Neuronal stem cell (in vitro differentiated cells): ENCODE data around the gene SOX12.

Source experiments
- DNase-seq: peaks from one replicate; pipeline ENCODE4 v3.0.0-alpha.2; 2013; ENCODE audit warnings: low spot score
- H2AFZ ChIP-seq: one replicate; pipeline ENCODE4 v1.6.1; 2013; ENCODE audit warnings: mild to moderate bottlenecking, low read length, inconsistent platforms
- H2AK5ac ChIP-seq: 2 replicates; pipeline ENCODE4 v1.6.1; 2013; ENCODE audit warnings: low read depth, mild to moderate bottlenecking, inconsistent platforms, low read length, moderate library complexity, mixed read lengths
- H2BK120ac ChIP-seq: 2 replicates; pipeline ENCODE4 v1.6.1; 2013; ENCODE audit warnings: low read depth, mild to moderate bottlenecking, inconsistent platforms, low read length, moderate library complexity, mixed read lengths
- H2BK12ac ChIP-seq: one replicate; pipeline ENCODE4 v1.6.1; 2013; ENCODE audit warnings: low read length, inconsistent platforms
- H2BK15ac ChIP-seq: 2 replicates; pipeline ENCODE4 v1.6.1; 2013; ENCODE audit warnings: mild to moderate bottlenecking, low read length, inconsistent platforms, mixed read lengths
- H2BK5ac ChIP-seq: one replicate; pipeline ENCODE4 v1.6.1; 2013; ENCODE audit warnings: inconsistent platforms, mild to moderate bottlenecking, low read length, moderate library complexity
- H3K14ac ChIP-seq: one replicate; pipeline ENCODE4 v1.6.1; 2013; ENCODE audit warnings: low read length, inconsistent platforms
- H3K18ac ChIP-seq: 2 replicates; pipeline ENCODE4 v1.6.1; 2013; ENCODE audit warnings: low read length, inconsistent platforms
- H3K23ac ChIP-seq: 2 replicates; pipeline ENCODE4 v1.6.1; 2013; ENCODE audit warnings: low read depth, mild to moderate bottlenecking, mixed read lengths, low read length, inconsistent platforms; ENCODE audit not compliant: poor library complexity
- H3K27ac ChIP-seq: replicated peaks from 3 replicates; pipeline ENCODE4 v1.5.1; 2013; ENCODE audit warnings: low read length, inconsistent platforms
- H3K27me3 ChIP-seq, 3 experiments: 2 replicates each; pipeline ENCODE4 v1.6.1; 2013; ENCODE audit warnings: low read length in 3 of 3, mild to moderate bottlenecking in 2 of 3, inconsistent platforms in 1 of 3, low read depth in 1 of 3, mixed read lengths in 1 of 3, moderate library complexity in 1 of 3; ENCODE audit not compliant: control insufficient read depth in 3 of 3, insufficient read depth in 3 of 3
- H3K36me3 ChIP-seq, 2 donors: replicated peaks in 1 of 2; 2 replicates each; pipeline ENCODE4 v1.6.1; 2013; ENCODE audit warnings: low read length in 2 of 2; ENCODE audit not compliant: control insufficient read depth in 2 of 2, insufficient read depth in 2 of 2
- H3K4ac ChIP-seq: 2 replicates; pipeline ENCODE4 v1.6.1; 2013; ENCODE audit warnings: inconsistent platforms, mild to moderate bottlenecking, low read length, moderate library complexity
- H3K4me1 ChIP-seq, 2 donors: 1 replicate in 1 of 2; 2 replicates in 1 of 2; pipeline ENCODE4 v1.6.1; 2013; ENCODE audit warnings: low read length in 2 of 2, low read depth in 1 of 2; ENCODE audit not compliant: control insufficient read depth in 2 of 2, insufficient read depth in 1 of 2
- H3K4me2 ChIP-seq: one replicate; pipeline ENCODE4 v1.6.1; 2013; ENCODE audit warnings: mild to moderate bottlenecking, low read length, inconsistent platforms; ENCODE audit not compliant: insufficient read depth, poor library complexity, severe bottlenecking
- H3K4me3 ChIP-seq, 2 donors: 2 replicates each; pipeline ENCODE4 v1.5.1; 2013; ENCODE audit warnings: low read length in 2 of 2, mild to moderate bottlenecking in 2 of 2, inconsistent platforms in 1 of 2, moderate library complexity in 1 of 2
- H3K79me1 ChIP-seq: one replicate; pipeline ENCODE4 v1.6.1; 2013; ENCODE audit warnings: low read depth, mild to moderate bottlenecking, inconsistent platforms, low read length, moderate library complexity
- H3K9ac ChIP-seq: one replicate; pipeline ENCODE4 v1.6.1; 2013; ENCODE audit warnings: mild to moderate bottlenecking, low read depth, low read length, inconsistent platforms; ENCODE audit not compliant: poor library complexity
- H3K9me3 ChIP-seq, 2 donors: replicated peaks in 1 of 2; 2 replicates each; pipeline versions ENCODE3 to v1.6.1; 2013; ENCODE audit warnings: low read length in 2 of 2, mild to moderate bottlenecking in 2 of 2, inconsistent platforms in 1 of 2, low read depth in 1 of 2, mixed read lengths in 1 of 2, moderate library complexity in 1 of 2; ENCODE audit not compliant: control insufficient read depth in 2 of 2, insufficient read depth in 1 of 2
- H4K8ac ChIP-seq: one replicate; pipeline ENCODE4 v1.6.1; 2013; ENCODE audit warnings: low read depth, mild to moderate bottlenecking, inconsistent platforms, low read length, moderate library complexity
- H4K91ac ChIP-seq: one replicate; pipeline ENCODE4 v1.6.1; 2013; ENCODE audit warnings: low read length, low read depth, mild to moderate bottlenecking, inconsistent platforms; ENCODE audit not compliant: poor library complexity
- WGBS, 2 donors: extraction: QIAGEN DNeasy Blood & Tissue Kit; methylation state at CpG; one replicate each; pipeline ENCODE4 v1.1.7; 2013; ENCODE audit warnings: missing lambda C conversion rate in 2 of 2, mixed read lengths in 1 of 2; ENCODE audit not compliant: insufficient read length in 2 of 2, insufficient replicate concordance in 1 of 2; ENCODE audit errors: extremely low coverage in 2 of 2; 5-methylcytosine and 5-hydroxymethylcytosine counted together

Gene SOX12

DNA sequence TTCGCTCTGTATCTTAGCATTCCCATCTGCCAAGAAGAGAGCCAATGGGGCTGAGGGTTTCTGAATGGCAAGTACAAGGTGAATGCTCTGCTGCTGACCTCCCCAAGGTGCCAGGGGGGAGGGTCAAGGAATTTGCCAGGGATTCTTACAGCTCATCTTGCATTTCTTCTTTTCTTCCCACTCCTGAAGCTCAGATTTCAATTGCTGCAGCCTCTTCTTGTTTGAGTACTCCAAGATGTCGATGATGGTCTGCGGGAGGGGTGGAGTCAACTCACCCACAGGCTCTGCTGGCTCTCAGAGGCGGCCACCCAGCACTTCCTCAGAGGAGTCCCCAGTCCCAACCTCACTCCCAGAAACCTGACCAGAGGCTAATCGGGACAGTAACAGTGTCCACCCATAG lies 47.2 kb upstream of the SOX12 start:
- Histone ChIP-seq H3K4me3 (no peak overlapping the region), H2BK12ac (no peak overlapping the region)

DNA sequence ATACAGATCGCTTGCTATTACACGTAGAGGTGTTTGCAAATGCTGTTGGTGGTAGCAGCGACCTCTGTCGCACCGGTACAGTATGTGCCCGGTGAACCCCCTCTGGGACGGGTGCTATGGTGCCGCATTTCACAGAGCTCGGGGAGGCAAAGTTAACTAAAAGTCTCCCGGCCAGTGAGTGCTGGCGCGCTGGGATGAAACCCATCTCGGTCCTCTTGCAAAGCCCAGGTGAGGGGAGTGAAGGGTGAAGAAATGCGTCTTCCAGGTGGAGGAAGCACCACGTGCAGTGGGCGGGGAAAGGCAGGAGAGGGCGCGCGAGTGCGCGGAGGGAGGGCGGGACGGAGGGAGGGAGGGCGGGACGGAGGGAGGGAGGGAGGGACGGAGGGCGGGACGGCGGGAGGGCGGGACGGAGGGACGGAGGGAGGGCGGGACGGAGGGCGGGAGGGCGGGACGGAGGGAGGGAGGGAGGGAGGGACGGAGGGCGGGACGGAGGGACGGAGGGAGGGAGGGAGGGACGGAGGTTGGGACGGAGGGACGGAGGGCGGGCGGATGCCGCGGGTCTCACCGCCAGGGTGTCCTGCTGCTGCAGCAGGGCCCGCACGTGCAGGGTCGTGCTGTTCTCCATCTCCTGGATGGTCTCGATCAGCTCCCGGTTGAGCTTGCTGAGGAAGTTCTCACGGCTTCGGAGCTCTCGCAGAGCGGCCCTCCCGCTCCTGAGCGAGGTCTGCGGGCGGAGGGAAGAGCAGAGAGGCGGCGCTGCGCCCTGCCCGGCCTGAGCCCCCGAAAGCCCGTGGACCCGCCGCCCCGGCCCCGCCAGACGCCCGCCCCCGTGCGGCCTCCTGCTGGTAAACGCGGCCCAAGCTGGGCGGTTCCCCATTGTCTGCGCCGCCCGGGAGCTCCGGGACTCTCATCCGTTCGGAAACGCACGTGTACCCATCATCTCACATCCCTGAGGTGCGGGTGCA lies 46.5 kb upstream of the SOX12 start:
- H3K9me3 ChIP-seq = no peaks in the 10 kb centered on the region
- no peak overlapping the region for H3K4ac ChIP-seq
- H2AK5ac ChIP-seq = no peak overlapping the region
- H3K4me2 ChIP-seq = no peak overlapping the region
- no peak overlapping the region for H3K18ac ChIP-seq
- H2BK12ac ChIP-seq = peak overlapping the region; percentile 78
- no peak overlapping the region for H2AFZ ChIP-seq
- H3K4me1 ChIP-seq = no peaks in the 10 kb centered on the region
- no peak overlapping the region for H3K27ac ChIP-seq
- H3K9ac ChIP-seq = no peak overlapping the region
- H3K27me3 ChIP-seq = no peaks in the 10 kb centered on the region
- H2BK120ac ChIP-seq = no peak overlapping the region
- no peak overlapping the region for H2BK5ac ChIP-seq
- WGBS, 2 donors = no CpG with 5 or more reads among the region's 88 CpGs
- H3K4me3 ChIP-seq = no peak overlapping the region
- H4K8ac ChIP-seq = no peak overlapping the region
- no peak overlapping the region for H2BK15ac ChIP-seq
- no peaks in the 10 kb centered on the region for H3K79me1 ChIP-seq
- DNase-seq = no peak
- no peak overlapping the region for H4K91ac ChIP-seq
- peaks cover 39 to 88% of the 10 kb centered on the region in 2 donors for H3K36me3 ChIP-seq
- H3K14ac ChIP-seq = no peak overlapping the region
- no peak overlapping the region for H3K23ac ChIP-seq

More for the DNA sequence above, 47.2 kb upstream of the SOX12 start:
- no peaks in the 10 kb centered on the region for H3K79me1 ChIP-seq
- no peak overlapping the region for H2AFZ ChIP-seq
- H3K18ac ChIP-seq = no peak overlapping the region
- H3K36me3 ChIP-seq = peaks cover 36 to 85% of the 10 kb centered on the region in 2 donors
- H3K23ac ChIP-seq = no peak overlapping the region
- no CpG with 5 or more reads among the region's 5 CpGs for WGBS, 2 donors
- no peak overlapping the region for H3K4ac ChIP-seq
- no peak overlapping the region for H3K9ac ChIP-seq
- no peaks in the 10 kb centered on the region for H3K4me1 ChIP-seq
- H4K8ac ChIP-seq = no peak overlapping the region
- no peak overlapping the region for H4K91ac ChIP-seq
- H3K4me2 ChIP-seq = no peak overlapping the region
- H2AK5ac ChIP-seq = no peak overlapping the region
- H3K9me3 ChIP-seq = peaks cover 0 to 1% of the 10 kb centered on the region in 2 donors
- H3K14ac ChIP-seq = no peak overlapping the region
- no peak for DNase-seq
- H2BK5ac ChIP-seq = no peak overlapping the region
- H3K27ac ChIP-seq = no peak overlapping the region
- no peak overlapping the region for H2BK15ac ChIP-seq
- no peaks in the 10 kb centered on the region for H3K27me3 ChIP-seq
- no peak overlapping the region for H2BK120ac ChIP-seq

DNA sequence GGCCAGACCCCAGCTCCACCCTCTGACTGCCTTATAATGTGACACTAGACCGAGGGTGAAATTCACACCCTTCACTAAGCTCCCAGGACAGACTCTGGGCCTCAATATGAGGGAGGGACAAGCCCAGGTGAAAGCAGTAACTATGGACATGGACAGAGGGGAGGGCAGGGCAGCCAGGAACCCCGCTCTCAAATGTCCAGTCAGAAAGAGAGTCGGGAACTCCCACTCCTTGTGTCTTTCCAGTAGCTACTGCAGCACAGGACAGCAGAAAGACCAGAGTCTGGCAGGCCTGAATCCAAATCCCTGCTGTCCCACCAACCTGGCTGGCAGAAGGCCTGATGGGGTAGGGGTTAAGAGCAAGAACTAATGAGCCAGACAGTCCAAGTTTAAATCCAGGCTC lies 41.2 kb upstream of the SOX12 start:
- Histone ChIP-seq H3K9ac (no peak overlapping the region), H2AFZ (no peak overlapping the region), H3K4me1 (no peaks in the 10 kb centered on the region), H3K27ac (no peak overlapping the region), H3K18ac (no peak overlapping the region), H3K4ac (no peak overlapping the region), H3K79me1 (no peaks in the 10 kb centered on the region), H2BK12ac (no peak overlapping the region), H2BK15ac (no peak overlapping the region), H3K4me2 (no peak overlapping the region), H3K23ac (no peak overlapping the region), H2BK120ac (no peak overlapping the region), H3K4me3 (no peak overlapping the region), H3K36me3 (peaks cover 10 to 67% of the 10 kb centered on the region in 2 donors), H3K14ac (no peak overlapping the region), H4K91ac (no peak overlapping the region), H3K9me3 (peaks cover 3% of the 10 kb centered on the region in 2 donors), H3K27me3 (no peaks in the 10 kb centered on the region), H4K8ac (peak overlapping the region; percentile 88), H2AK5ac (no peak overlapping the region), H2BK5ac (no peak overlapping the region)
- DNase-seq = no peak
- no CpG with 5 or more reads among the region's 3 CpGs for WGBS, 2 donors

DNA sequence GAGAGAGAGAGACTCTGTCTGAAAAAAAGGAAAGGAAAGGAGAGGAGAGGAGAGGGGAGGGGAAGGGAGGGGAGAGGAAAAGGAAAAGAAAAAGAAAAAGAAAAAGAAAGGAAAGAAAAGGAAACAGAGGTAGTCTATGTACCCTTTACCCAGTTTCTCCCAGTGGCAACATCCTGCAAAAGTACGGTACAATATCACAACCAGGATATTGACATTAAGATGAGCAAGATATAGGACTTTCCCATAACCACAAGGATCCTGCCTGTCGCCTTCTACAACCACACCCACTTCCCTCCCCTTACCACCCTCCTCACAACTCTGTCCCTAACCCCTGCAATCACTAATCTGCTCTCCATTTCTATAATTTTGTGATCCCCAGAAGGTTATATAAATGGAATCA lies 38.8 kb upstream of the SOX12 start:
- peaks cover 2 to 5% of the 10 kb centered on the region in 2 donors for H3K4me1 ChIP-seq
- H2BK12ac ChIP-seq = no peak overlapping the region
- no peak overlapping the region for H3K18ac ChIP-seq
- no peak overlapping the region for H3K4ac ChIP-seq
- no peak overlapping the region for H2AK5ac ChIP-seq
- no peaks in the 10 kb centered on the region for H3K27me3 ChIP-seq
- H3K27ac ChIP-seq = no peak overlapping the region
- H3K23ac ChIP-seq = no peak overlapping the region
- H2BK5ac ChIP-seq = no peak overlapping the region
- no peak overlapping the region for H3K4me3 ChIP-seq
- no peak overlapping the region for H3K4me2 ChIP-seq
- H2BK15ac ChIP-seq = no peak overlapping the region
- H3K9me3 ChIP-seq = peaks cover 5 to 6% of the 10 kb centered on the region in 2 donors
- no peak overlapping the region for H2AFZ ChIP-seq
- H4K91ac ChIP-seq = no peak overlapping the region
- peaks cover 10 to 50% of the 10 kb centered on the region in 2 donors for H3K36me3 ChIP-seq
- no peaks in the 10 kb centered on the region for H3K79me1 ChIP-seq
- no peak for DNase-seq
- H3K14ac ChIP-seq = no peak overlapping the region
- WGBS, 2 donors = no CpG with 5 or more reads among the region's 2 CpGs
- no peak overlapping the region for H3K9ac ChIP-seq
- H4K8ac ChIP-seq = no peak overlapping the region
- no peak overlapping the region for H2BK120ac ChIP-seq
